Skeletal muscle tissue (tissue), 4 donors: ENCODE measurements around the gene LAMA2. TPM values are rescaled to one million over a fixed set of nuclear protein-coding genes. Genes with fewer than 3 reads are reported as not detected.

Experiments used
- H3K27ac ChIP-seq: one replicate; pipeline ENCODE4 v1.7.0; 2013; ENCODE audit warnings: mild to moderate bottlenecking, low read depth, low read length, inconsistent platforms
- H3K27me3 ChIP-seq, 3 donors: one replicate each; pipeline ENCODE4 v1.7.0; 2013; ENCODE audit warnings: low read length in 3 of 3; ENCODE audit not compliant: control insufficient read depth in 3 of 3, insufficient read depth in 3 of 3
- H3K36me3 ChIP-seq, 3 donors: one replicate each; pipeline ENCODE4 v1.7.0; 2013; ENCODE audit warnings: low read length in 3 of 3; ENCODE audit not compliant: control insufficient read depth in 3 of 3, insufficient read depth in 3 of 3
- H3K4me1 ChIP-seq, 3 donors: one replicate each; pipeline ENCODE4 v1.7.0; 2013; ENCODE audit warnings: low read length in 3 of 3, mild to moderate bottlenecking in 3 of 3; ENCODE audit not compliant: control insufficient read depth in 3 of 3, insufficient read depth in 3 of 3
- H3K4me3 ChIP-seq, 3 donors: one replicate each; pipeline ENCODE4 v1.7.0; 2013; ENCODE audit warnings: low read length in 3 of 3
- H3K9ac ChIP-seq, 3 donors: one replicate each; pipeline ENCODE4 v1.7.0; 2013; ENCODE audit warnings: low read length in 3 of 3, mild to moderate bottlenecking in 3 of 3, moderate library complexity in 2 of 3, low read depth in 1 of 3
- H3K9me3 ChIP-seq, 3 donors: one replicate each; pipeline ENCODE4 v1.7.0; 2013; ENCODE audit warnings: low read length in 3 of 3; ENCODE audit not compliant: control insufficient read depth in 3 of 3
- total RNA-seq: library from RNA; depleted of rRNA; stranded (reverse); fragments of >200 nt; gene quantifications from one replicate; pipeline ENCODE4 v1.2.3, GENCODE V29; 2014
- donor health status: Osteomylitis.

Gene LAMA2
- total RNA-seq, 1 donor from 2014 or later = 187 TPM

GRCh38 chr6:129455126-129455769 lies 572.3 kb downstream of the LAMA2 start:
- no peaks in the 10 kb centered on the region for H3K4me1 ChIP-seq
- no peaks in the 10 kb centered on the region for H3K27me3 ChIP-seq
- no peak overlapping the region for H3K4me3 ChIP-seq
- H3K36me3 ChIP-seq = peaks cover 0 to 5% (median 2%) of the 10 kb centered on the region in 3 donors
- H3K27ac ChIP-seq = no peak overlapping the region
- no peak overlapping the region for H3K9ac ChIP-seq
- H3K9me3 ChIP-seq = no peaks in the 10 kb centered on the region

DNA sequence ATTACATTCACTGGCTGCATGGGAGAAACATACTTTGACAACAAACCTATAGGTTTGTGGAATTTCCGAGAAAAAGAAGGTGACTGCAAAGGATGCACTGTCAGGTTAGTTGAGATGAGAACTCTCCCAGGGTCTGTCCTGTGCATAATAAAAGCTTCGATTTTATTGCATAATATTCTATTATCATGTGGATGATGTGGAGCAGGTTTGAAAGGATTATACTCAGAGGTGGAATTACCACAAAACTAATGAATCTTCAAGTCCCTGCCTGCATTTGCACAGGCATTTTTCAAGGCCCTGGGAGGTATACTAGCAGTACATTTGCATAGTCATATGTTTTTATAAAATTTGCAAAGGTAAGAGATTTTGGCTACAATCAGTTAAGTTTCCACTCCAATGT lies 577.3 kb downstream of the LAMA2 start:
- Histone ChIP-seq H3K9ac (no peak overlapping the region), H3K9me3 (no peaks in the 10 kb centered on the region), H3K36me3 (peaks cover 0 to 6% (median 3%) of the 10 kb centered on the region in 3 donors), H3K4me3 (no peak overlapping the region), H3K27me3 (no peaks in the 10 kb centered on the region), H3K27ac (no peak overlapping the region), H3K4me1 (no peaks in the 10 kb centered on the region)

- no peaks in the 10 kb centered on the region for H3K9me3 ChIP-seq
These were observed 586.2 kb downstream of the LAMA2 start for GRCh38 chr6:129469070-129469662.

DNA sequence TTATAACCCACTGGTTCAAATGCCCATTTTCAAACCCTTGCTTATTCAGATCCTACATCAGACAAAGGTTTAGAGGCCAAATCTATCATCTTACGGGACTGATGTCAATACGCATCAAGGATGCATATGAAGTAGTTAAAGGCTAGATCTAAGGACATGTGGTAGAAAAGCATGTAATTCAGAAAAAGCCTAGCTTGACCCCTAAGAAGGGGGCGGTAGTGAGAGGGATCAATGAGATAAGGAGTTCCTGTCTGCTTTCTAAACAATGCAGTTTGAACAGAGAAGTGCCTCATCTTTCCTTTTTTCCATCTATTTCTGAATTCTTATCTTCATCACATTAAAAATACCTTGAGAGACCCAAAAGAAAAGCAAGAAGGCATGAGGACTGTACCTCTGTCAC lies 589.3 kb downstream of the LAMA2 start:
- Histone ChIP-seq H3K4me1 (no peaks in the 10 kb centered on the region), H3K36me3 (no peaks in the 10 kb centered on the region)

More at GRCh38 chr6:129469070-129469662, 586.2 kb downstream of the LAMA2 start:
- no peak overlapping the region for H3K4me3 ChIP-seq
- no peak overlapping the region for H3K9ac ChIP-seq
- no peak overlapping the region for H3K27ac ChIP-seq
- H3K27me3 ChIP-seq = no peaks in the 10 kb centered on the region
- no peaks in the 10 kb centered on the region for H3K36me3 ChIP-seq
- no peaks in the 10 kb centered on the region for H3K4me1 ChIP-seq

GRCh38 chr6:129473546-129473945 lies 590.6 kb downstream of the LAMA2 start:
- no peak overlapping the region for H3K4me3 ChIP-seq
- H3K9ac ChIP-seq = no peak overlapping the region
- H3K27me3 ChIP-seq = no peaks in the 10 kb centered on the region
- H3K36me3 ChIP-seq = no peaks in the 10 kb centered on the region
- no peaks in the 10 kb centered on the region for H3K9me3 ChIP-seq
- no peak overlapping the region for H3K27ac ChIP-seq
- no peaks in the 10 kb centered on the region for H3K4me1 ChIP-seq

More for the DNA sequence above, 589.3 kb downstream of the LAMA2 start:
- Histone ChIP-seq H3K27ac (no peak overlapping the region), H3K9me3 (no peaks in the 10 kb centered on the region), H3K4me3 (no peak overlapping the region), H3K27me3 (no peaks in the 10 kb centered on the region), H3K9ac (no peak overlapping the region)

GRCh38 chr6:129475477-129476247 lies 592.7 kb downstream of the LAMA2 start:
- H3K4me3 ChIP-seq = no peak overlapping the region
- no peaks in the 10 kb centered on the region for H3K9me3 ChIP-seq
- H3K9ac ChIP-seq = no peak overlapping the region
- no peaks in the 10 kb centered on the region for H3K4me1 ChIP-seq
- H3K27ac ChIP-seq = no peak overlapping the region
- no peaks in the 10 kb centered on the region for H3K36me3 ChIP-seq
- H3K27me3 ChIP-seq = no peaks in the 10 kb centered on the region

DNA sequence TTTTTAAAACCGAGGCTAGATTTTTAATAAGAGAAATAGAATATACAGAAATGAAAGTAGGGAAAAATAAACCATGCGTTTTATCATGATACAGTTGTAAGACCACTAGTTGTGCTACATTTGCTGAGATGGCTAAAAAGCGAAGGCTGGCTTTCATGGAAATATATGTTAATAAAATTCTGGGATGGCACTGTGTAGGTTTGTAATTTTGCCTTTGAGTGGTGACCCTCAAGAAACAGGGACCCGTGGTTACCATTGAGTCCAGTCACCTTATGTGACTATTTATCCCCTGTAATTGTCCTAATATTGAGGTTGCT lies 593.3 kb downstream of the LAMA2 start:
- H3K36me3 ChIP-seq = peaks cover 0 to 2% (median 0%) of the 10 kb centered on the region in 3 donors
- H3K27me3 ChIP-seq = no peaks in the 10 kb centered on the region
- no peaks in the 10 kb centered on the region for H3K4me1 ChIP-seq
- H3K9me3 ChIP-seq = no peaks in the 10 kb centered on the region
- H3K4me3 ChIP-seq = no peak overlapping the region
- H3K9ac ChIP-seq = no peak overlapping the region
- no peak overlapping the region for H3K27ac ChIP-seq

DNA sequence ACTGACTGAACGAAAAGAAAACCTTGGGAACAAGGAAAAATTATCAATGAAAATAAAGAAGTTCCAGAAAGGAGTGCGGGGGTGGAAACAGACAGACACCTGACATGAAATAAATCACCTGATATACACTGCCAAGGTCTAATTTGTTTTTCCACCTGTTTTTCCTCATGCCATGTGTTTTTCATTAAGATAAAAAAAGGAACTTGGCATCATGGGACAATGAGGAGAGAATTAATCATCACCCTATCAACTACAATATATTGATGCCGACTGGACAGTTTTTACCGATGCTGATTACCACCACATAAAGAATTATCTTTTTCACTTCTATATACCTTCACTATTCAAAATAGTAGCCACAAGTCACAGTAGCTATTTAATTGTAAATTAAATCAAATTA lies 593.9 kb downstream of the LAMA2 start:
- H3K27me3 ChIP-seq = no peaks in the 10 kb centered on the region
- H3K36me3 ChIP-seq = peaks cover 0 to 6% (median 0%) of the 10 kb centered on the region in 3 donors
- no peak overlapping the region for H3K9ac ChIP-seq
- no peak overlapping the region for H3K4me3 ChIP-seq
- no peak overlapping the region for H3K27ac ChIP-seq
- H3K4me1 ChIP-seq = no peaks in the 10 kb centered on the region
- H3K9me3 ChIP-seq = no peaks in the 10 kb centered on the region

GRCh38 chr6:129478379-129478778 lies 595.4 kb downstream of the LAMA2 start:
- H3K9me3 ChIP-seq = no peaks in the 10 kb centered on the region
- H3K4me1 ChIP-seq = no peaks in the 10 kb centered on the region
- H3K4me3 ChIP-seq = no peak overlapping the region
- H3K36me3 ChIP-seq = peaks cover 0 to 7% (median 0%) of the 10 kb centered on the region in 3 donors
- H3K27ac ChIP-seq = no peak overlapping the region
- no peaks in the 10 kb centered on the region for H3K27me3 ChIP-seq
- no peak overlapping the region for H3K9ac ChIP-seq

- no peaks in the 10 kb centered on the region for H3K4me1 ChIP-seq
- H3K4me3 ChIP-seq = no peak overlapping the region
- H3K36me3 ChIP-seq = peaks cover 0 to 12% (median 0%) of the 10 kb centered on the region in 3 donors
- H3K9ac ChIP-seq = no peak overlapping the region
- no peak overlapping the region for H3K27ac ChIP-seq
- no peaks in the 10 kb centered on the region for H3K27me3 ChIP-seq
- no peaks in the 10 kb centered on the region for H3K9me3 ChIP-seq
These were observed 598.8 kb downstream of the LAMA2 start for GRCh38 chr6:129481706-129482105.
